ENCODE data around the gene CTSG. TPM values are rescaled to one million over a fixed set of nuclear protein-coding genes. Genes with fewer than 3 reads are reported as not detected.

CTSG gene, protein sequence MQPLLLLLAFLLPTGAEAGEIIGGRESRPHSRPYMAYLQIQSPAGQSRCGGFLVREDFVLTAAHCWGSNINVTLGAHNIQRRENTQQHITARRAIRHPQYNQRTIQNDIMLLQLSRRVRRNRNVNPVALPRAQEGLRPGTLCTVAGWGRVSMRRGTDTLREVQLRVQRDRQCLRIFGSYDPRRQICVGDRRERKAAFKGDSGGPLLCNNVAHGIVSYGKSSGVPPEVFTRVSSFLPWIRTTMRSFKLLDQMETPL
- total RNA-seq: 1.5 TPM

DNA sequence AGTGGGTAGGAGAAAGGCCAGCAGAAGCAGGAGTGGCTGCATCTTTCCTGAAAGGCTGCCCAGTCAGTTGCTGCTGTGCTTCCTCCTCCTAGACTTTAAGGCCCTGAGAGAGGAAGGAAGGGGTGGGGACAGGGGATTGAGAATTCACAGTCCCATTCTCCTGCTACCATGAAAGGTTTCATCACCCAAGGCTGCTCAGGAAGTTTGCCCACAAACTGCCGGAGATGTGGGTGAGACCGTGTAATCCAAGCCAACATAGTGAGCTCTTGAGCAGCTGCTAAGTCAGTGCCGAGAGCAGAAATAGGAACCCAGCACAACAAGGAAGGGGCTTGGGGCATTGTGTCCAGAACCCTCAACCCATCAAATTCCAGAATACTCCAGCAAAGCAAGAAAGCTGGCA lies at the start of gene CTSG:
Gene CTSG, minus strand, starts transcription at position 69 of the 400 bp plus-strand sequence. Its CDS starts 27 bp downstream, at position 42.
- TF ChIP-seq POLR2A (IDR thresholded peaks at IDR 0.05) (no peak), POLR2AphosphoS5 (IDR thresholded peaks at IDR 0.05; ENCODE audit: insufficient read depth in 1 of 2, low read depth in 1 of 2) (no peak)
- TF ChIP-seq, protein P1, sequence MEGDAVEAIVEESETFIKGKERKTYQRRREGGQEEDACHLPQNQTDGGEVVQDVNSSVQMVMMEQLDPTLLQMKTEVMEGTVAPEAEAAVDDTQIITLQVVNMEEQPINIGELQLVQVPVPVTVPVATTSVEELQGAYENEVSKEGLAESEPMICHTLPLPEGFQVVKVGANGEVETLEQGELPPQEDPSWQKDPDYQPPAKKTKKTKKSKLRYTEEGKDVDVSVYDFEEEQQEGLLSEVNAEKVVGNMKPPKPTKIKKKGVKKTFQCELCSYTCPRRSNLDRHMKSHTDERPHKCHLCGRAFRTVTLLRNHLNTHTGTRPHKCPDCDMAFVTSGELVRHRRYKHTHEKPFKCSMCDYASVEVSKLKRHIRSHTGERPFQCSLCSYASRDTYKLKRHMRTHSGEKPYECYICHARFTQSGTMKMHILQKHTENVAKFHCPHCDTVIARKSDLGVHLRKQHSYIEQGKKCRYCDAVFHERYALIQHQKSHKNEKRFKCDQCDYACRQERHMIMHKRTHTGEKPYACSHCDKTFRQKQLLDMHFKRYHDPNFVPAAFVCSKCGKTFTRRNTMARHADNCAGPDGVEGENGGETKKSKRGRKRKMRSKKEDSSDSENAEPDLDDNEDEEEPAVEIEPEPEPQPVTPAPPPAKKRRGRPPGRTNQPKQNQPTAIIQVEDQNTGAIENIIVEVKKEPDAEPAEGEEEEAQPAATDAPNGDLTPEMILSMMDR (IDR thresholded peaks at IDR 0.05): no peak
- intact Hi-C loops (cut with DNase I): no loop called here
- DNase-seq (ENCODE audit: extremely low spot score in 2 of 2): no peak
- Histone ChIP-seq H3K4me3 (no peak within 1 kb of the TSS), H3K4me1 (no peaks in the 10 kb centered on the region), H3K27ac (no peak within 1 kb of the TSS), H3K27me3 (no peaks in the 10 kb centered on the region), H3K9me3 (no peaks in the 10 kb centered on the region), H3K36me3 (no peaks in the 10 kb centered on the region)

GRCh38 chr14:24613747-24614146 lies 37.7 kb upstream of the CTSG start:
- H3K4me1 ChIP-seq: no peaks in the 10 kb centered on the region
- H3K4me3 ChIP-seq: no peak overlapping the region
- intact Hi-C loops (cut with DNase I): no loop called here
- DNase-seq (ENCODE audit: extremely low spot score in 2 of 2): no peak
- H3K27ac ChIP-seq: no peak overlapping the region
- H3K9me3 ChIP-seq: no peaks in the 10 kb centered on the region
- H3K36me3 ChIP-seq: no peaks in the 10 kb centered on the region
- TF ChIP-seq POLR2AphosphoS5 (IDR thresholded peaks at IDR 0.05; ENCODE audit: insufficient read depth in 1 of 2, low read depth in 1 of 2): no peak
- no peaks in the 10 kb centered on the region for H3K27me3 ChIP-seq

GRCh38 chr14:24613241-24613640 lies 37.2 kb upstream of the CTSG start:
- Histone ChIP-seq H3K27ac (no peak overlapping the region), H3K4me1 (no peaks in the 10 kb centered on the region), H3K27me3 (no peaks in the 10 kb centered on the region), H3K4me3 (no peak overlapping the region), H3K9me3 (no peaks in the 10 kb centered on the region), H3K36me3 (no peaks in the 10 kb centered on the region)
- TF ChIP-seq, protein P1 (IDR thresholded peaks at IDR 0.05): no peak
- TF ChIP-seq POLR2A (IDR thresholded peaks at IDR 0.05) (no peak), POLR2AphosphoS5 (IDR thresholded peaks at IDR 0.05; ENCODE audit: insufficient read depth in 1 of 2, low read depth in 1 of 2) (no peak)
- DNase-seq (ENCODE audit: extremely low spot score in 2 of 2): no peak
- intact Hi-C loops (cut with DNase I): no loop called here

DNA sequence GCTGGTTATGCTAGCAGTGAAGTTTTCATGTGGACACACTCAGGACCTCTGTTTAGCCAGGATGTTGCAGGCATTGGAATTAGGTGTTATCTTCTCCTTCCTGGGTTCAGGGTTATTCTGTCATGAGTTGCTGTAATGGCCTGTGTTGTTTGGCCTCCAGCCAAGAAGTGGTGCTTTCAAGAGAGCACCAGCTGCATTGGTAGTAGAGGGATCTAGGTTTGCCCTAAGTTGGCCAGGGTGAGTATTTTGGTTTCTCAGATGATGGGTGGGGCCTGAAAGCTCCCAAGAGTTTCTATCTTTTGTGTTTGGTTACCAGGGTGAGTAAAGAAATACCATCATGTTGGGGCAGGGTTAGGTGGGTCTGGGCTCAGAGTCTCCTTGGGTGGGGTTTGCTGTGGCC lies 36.1 kb upstream of the CTSG start:
- Histone ChIP-seq H3K27me3 (no peaks in the 10 kb centered on the region), H3K9me3 (no peaks in the 10 kb centered on the region), H3K27ac (no peak overlapping the region), H3K36me3 (no peaks in the 10 kb centered on the region), H3K4me3 (no peak overlapping the region), H3K4me1 (no peaks in the 10 kb centered on the region)
- intact Hi-C loops (cut with DNase I): no loop called here
- TF ChIP-seq POLR2AphosphoS5 (IDR thresholded peaks at IDR 0.05; ENCODE audit: insufficient read depth in 1 of 2, low read depth in 1 of 2): no peak
- TF ChIP-seq POLR2A (IDR thresholded peaks at IDR 0.05): no peak
- TF ChIP-seq, protein P1 (IDR thresholded peaks at IDR 0.05): no peak
- DNase-seq (ENCODE audit: extremely low spot score in 2 of 2): no peak

DNA sequence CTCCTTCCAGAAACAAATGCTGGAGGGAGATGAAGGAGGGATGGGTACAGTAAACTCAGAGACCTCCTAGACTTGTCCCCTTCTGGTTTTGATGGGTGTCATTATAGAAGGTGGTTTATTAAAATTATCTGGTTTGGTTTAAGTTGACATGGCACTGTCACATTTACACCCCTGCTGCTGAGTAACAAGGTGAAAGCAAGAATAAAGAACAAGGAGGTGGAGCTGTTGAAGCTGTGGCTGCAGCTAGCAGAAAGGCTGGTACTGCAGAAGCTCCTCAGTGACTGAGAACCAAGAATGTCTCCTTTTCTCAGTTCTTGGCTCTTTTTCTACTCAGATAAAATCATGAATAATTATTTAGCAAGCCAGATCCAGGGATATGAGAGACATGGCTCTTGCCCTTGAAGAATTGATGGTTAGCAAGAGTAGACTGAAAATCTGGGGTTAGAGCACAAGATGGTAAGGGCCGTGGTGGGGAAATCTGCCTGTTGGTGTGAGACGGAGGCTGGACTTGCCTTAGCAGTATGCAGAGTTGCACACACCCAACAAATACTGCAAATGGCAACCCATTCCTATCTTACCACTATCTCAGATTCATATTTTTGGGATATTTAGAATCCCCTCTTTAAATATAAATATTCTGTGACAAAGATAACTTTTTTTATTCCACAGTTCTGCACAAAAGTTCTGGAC lies 33.8 kb upstream of the CTSG start, which contains the start of gene GZMH:
Gene GZMH, minus strand, starts transcription at position 31 of the 690 bp plus-strand sequence. CDS start 72 bp downstream, outside the sequence.
- H3K4me3 ChIP-seq: no peak within 1 kb of the TSS
- H3K9me3 ChIP-seq: no peaks in the 10 kb centered on the region
- no peaks in the 10 kb centered on the region for H3K36me3 ChIP-seq
- H3K27me3 ChIP-seq: no peaks in the 10 kb centered on the region
- intact Hi-C loops (cut with DNase I): no loop called here
- no peaks in the 10 kb centered on the region for H3K4me1 ChIP-seq
- no peak for DNase-seq (ENCODE audit: extremely low spot score in 2 of 2)
- H3K27ac ChIP-seq: no peak within 1 kb of the TSS
- TF ChIP-seq, protein P1 (IDR thresholded peaks at IDR 0.05): no peak
- TF ChIP-seq POLR2AphosphoS5 (IDR thresholded peaks at IDR 0.05; ENCODE audit: insufficient read depth in 1 of 2, low read depth in 1 of 2): no peak
- TF ChIP-seq POLR2A (IDR thresholded peaks at IDR 0.05): no peak

All from vagina (tissue), 2 donors.